GM12873 (cell line): ENCODE data around the gene GSDME.

ENCODE experiments used
- CTCF ChIP-seq: IDR thresholded peaks from 2 replicates; pipeline ENCODE4 v1.5.1; 2012; ENCODE audit warnings: low read depth, mild to moderate bottlenecking, moderate library complexity, low read length, control low read depth; ENCODE audit not compliant: insufficient read depth; ENCODE audit errors: missing control alignments

GSDME gene

GRCh38 chr7:24713850-24714675, 43.2 kb downstream of the GSDME start:
- TF ChIP-seq CTCF: no peak

- no peak for TF ChIP-seq CTCF
Observed at GRCh38 chr7:24713039-24713793, 44.0 kb downstream of the GSDME start.

- no peak for TF ChIP-seq CTCF
Observed at GRCh38 chr7:24709585-24710360, 47.5 kb downstream of the GSDME start.

GRCh38 chr7:24709051-24709450, 48.2 kb downstream of the GSDME start:
- no peak for TF ChIP-seq CTCF

GRCh38 chr7:24707988-24708615, 49.2 kb downstream of the GSDME start:
- no peak for TF ChIP-seq CTCF

GRCh38 chr7:24706211-24707170, 50.8 kb downstream of the GSDME start:
- no peak for TF ChIP-seq CTCF
